ENCODE results near the gene TAS2R42. TPM values are rescaled to one million over a fixed set of nuclear protein-coding genes. Genes with fewer than 3 reads are reported as not detected.
A peak's percentile ranks its signal among the peaks of the same experiment; 100 is the strongest.

Gene TAS2R42
- total and polyA plus RNA-seq, 2 of the 13 experiments (the other 11 are each of a cell fraction or from before 2014, with no cell fraction given), result not detected

GRCh38 chr12:11171145-11171968 lies 15.4 kb downstream of the TAS2R42 start, which contains the start of gene SMIM10L1 (continued):
- TF ChIP-seq FOXO4 (CRISPR knock-in tag; conservative IDR thresholded peaks at IDR 0.05) (no peak), ZFY (CRISPR knock-in tag; IDR thresholded peaks at IDR 0.05) (peak; percentile 98), ZNF296 (CRISPR knock-in tag; conservative IDR thresholded peaks at IDR 0.05) (0 out of 2 replicates have a peak, but pooled peaks have one; percentile 45), ISX (CRISPR knock-in tag; conservative IDR thresholded peaks at IDR 0.05) (peak; percentile 52; the same call in 1 of the 2 replicates), PAXIP1 (CRISPR knock-in tag; conservative IDR thresholded peaks at IDR 0.05) (no peak), ZNF687 (CRISPR knock-in tag; IDR thresholded peaks at IDR 0.05) (peak; percentile 93), TEF (CRISPR knock-in tag; IDR thresholded peaks at IDR 0.05) (no peak), ZNF713 (CRISPR knock-in tag; IDR thresholded peaks at IDR 0.05) (no peak; the same call in 1 of the 2 replicates), ZNF282 (IDR thresholded peaks at IDR 0.05; ENCODE audit: partially characterized antibody) (no peak), FIP1L1 (IDR thresholded peaks at IDR 0.05; ENCODE audit: borderline replicate concordance, insufficient read depth, low read depth, low read length) (no peak), MAX (IDR thresholded peaks at IDR 0.05) (peak; percentile 74), MXD1 (CRISPR knock-in tag; IDR thresholded peaks at IDR 0.05) (0 out of 2 replicates have a peak, but pooled peaks have one; percentile 55), ZIK1 (CRISPR knock-in tag; IDR thresholded peaks at IDR 0.05; ENCODE audit: borderline replicate concordance, low read depth) (0 out of 2 replicates have a peak, but pooled peaks have one; percentile 38), ZNF274 (CRISPR knock-in tag; IDR thresholded peaks at IDR 0.05) (peak; percentile 77; the same call in 1 of the 2 replicates)

All from HepG2 (cell line).